Stomach smooth muscle (tissue), 2 donors: ENCODE data around the gene ZNF668.

Experiments used
- H3K27ac ChIP-seq: one replicate; pipeline ENCODE4 v1.7.0; 2013; ENCODE audit warnings: mild to moderate bottlenecking, low read length, inconsistent platforms
- H3K27me3 ChIP-seq, 2 donors: one replicate each; pipeline ENCODE4 v1.7.0; 2013; ENCODE audit warnings: low read length in 2 of 2; ENCODE audit not compliant: insufficient read depth in 2 of 2, control insufficient read depth in 1 of 2
- H3K36me3 ChIP-seq, 2 donors: one replicate each; pipeline ENCODE4 v1.7.0; 2013; ENCODE audit warnings: low read length in 2 of 2; ENCODE audit not compliant: control insufficient read depth in 2 of 2, insufficient read depth in 2 of 2
- H3K4me1 ChIP-seq: one replicate; pipeline ENCODE4 v1.7.0; 2013; ENCODE audit warnings: low read length; ENCODE audit not compliant: control insufficient read depth, insufficient read depth
- H3K4me3 ChIP-seq, 2 donors: one replicate each; pipeline ENCODE4 v1.7.0; 2013; ENCODE audit warnings: low read length in 2 of 2
- H3K9ac ChIP-seq, 2 donors: one replicate each; pipeline ENCODE4 v1.7.0; 2013; ENCODE audit warnings: low read length in 2 of 2, mild to moderate bottlenecking in 1 of 2
- H3K9me3 ChIP-seq, 2 donors: one replicate each; pipeline ENCODE4 v1.7.0; 2013; ENCODE audit warnings: low read length in 2 of 2; ENCODE audit not compliant: control insufficient read depth in 2 of 2
- donor health status: healthy.
- donor health status: Pancreatic carcinoma.

Gene ZNF668

DNA sequence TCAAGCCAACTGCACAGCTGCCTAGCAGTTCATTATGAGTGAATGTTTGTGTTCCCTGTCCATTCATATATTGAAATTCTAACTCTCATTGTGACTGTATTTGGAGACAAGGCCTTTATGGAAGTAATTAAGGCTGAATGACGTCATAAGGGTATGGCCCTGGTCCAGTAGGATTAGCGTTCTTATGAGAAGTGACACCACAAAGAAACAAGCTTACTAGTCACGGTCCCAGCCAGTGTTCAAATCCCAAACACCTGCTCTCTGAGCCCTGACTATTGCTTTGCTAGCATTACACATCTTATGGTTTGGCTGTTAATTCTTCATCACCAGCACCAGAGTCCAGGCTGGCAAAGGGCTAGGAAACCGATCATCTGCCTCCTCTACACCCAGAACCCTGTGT, 2.2 kb downstream of the ZNF668 start:
- Histone ChIP-seq H3K4me3 (peak overlapping the region; percentile 98 to 100), H3K27me3 (no peaks in the 10 kb centered on the region), H3K9ac (peak overlapping the region; percentile 87 to 93), H3K9me3 (no peaks in the 10 kb centered on the region), H3K36me3 (peaks cover 6 to 8% of the 10 kb centered on the region in 2 donors), H3K27ac (peak overlapping the region; percentile 89), H3K4me1 (peaks cover 25% of the 10 kb centered on the region)

DNA sequence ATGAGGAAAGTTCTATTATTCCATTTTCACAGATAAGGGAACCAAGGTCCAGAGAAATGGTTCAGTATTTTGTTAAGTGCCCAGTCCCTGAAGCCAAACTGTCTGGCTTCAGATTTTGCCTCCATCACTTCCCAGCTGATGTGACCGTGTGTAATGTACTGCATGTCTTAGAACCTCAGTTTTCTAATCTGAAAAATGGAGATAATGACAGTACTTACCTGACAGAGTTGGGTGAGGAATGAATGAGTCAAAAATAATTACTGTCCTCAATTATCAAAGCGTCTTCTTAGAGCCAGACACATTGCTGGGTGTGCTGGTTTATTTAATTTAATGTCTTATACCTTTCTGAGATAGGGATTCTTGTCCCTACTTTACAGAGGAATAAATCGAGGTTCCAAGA, 6.7 kb downstream of the ZNF668 start:
- H3K36me3 ChIP-seq: peaks cover 0 to 7% of the 10 kb centered on the region in 2 donors
- no peaks in the 10 kb centered on the region for H3K27me3 ChIP-seq
- no peaks in the 10 kb centered on the region for H3K9me3 ChIP-seq
- H3K4me3 ChIP-seq: no peak overlapping the region
- H3K9ac ChIP-seq: no peak overlapping the region
- no peak overlapping the region for H3K27ac ChIP-seq
- peaks cover 13% of the 10 kb centered on the region for H3K4me1 ChIP-seq

DNA sequence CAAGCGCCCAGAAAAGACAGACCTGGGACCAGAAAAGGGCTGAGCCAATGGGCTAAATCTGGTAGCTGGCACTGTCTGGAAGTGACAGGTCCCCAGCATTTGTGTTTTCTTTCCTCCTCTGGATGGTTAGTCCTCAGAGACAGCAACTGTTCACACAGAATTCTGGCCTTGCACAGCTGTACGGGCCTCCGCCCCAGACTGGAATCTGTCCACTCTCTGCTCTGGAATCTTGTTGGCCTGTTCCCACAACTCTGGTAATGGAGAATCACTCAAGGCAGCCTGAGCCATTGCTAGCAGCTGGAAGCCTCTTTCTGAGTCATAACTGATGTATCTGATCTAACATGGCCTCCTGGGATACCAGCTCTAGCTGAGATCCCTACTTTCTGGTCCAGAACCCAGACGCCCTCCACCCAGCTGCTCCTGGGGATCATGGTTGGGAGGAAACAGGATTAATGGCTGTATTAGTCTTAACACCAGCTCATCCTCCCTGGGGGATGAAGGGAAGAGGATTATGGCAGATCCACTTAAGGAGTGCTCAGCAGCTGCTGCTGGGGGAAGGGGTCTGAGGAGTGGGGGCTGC, 9.1 kb downstream of the ZNF668 start:
- peak overlapping the region; percentile 2 for H3K27ac ChIP-seq
- peak overlapping the region in 1 of 2 donors; percentile 22 for H3K4me3 ChIP-seq
- no peaks in the 10 kb centered on the region for H3K27me3 ChIP-seq
- H3K9me3 ChIP-seq: no peaks in the 10 kb centered on the region
- H3K36me3 ChIP-seq: peaks cover 5 to 18% of the 10 kb centered on the region in 2 donors
- peaks cover 8% of the 10 kb centered on the region for H3K4me1 ChIP-seq
- no peak overlapping the region for H3K9ac ChIP-seq

DNA sequence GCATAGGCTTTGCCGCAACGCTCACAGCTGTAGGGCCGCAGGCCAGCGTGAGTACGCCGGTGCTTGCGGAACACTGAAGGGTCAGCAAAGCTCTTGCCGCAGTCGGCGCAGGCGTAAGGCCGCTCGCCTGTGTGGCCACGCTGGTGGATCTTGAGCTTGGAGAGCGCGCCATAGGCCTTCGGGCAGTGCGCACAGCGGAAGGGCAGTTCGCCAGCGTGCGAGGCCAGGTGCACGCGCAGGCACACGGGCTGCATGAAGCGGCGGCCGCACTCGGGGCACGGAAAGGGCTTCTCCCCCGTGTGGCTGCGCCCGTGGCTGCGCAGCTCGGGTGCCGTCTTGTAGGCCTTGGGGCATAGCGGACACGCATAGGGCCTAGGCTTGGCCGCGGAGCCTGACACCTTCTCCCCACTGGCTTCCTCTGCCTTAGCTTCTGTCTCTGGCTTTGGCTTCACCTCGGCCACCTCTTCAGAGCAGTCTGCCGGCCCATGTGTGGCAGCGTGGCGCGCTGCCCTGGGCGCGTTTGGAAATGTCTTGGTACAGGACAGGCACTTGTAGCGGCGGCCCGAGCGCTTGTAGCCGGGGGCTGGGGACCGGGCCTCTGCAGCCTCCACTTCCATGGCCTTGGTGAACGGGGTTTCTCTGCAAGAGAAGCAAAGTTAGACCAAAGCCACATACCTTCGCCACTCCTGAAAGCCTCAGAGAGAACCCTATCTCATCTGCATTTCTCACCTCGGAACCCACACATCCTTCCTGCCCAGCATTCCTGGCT, 10.0 kb downstream of the ZNF668 start:
- no peaks in the 10 kb centered on the region for H3K9me3 ChIP-seq
- H3K27me3 ChIP-seq: no peaks in the 10 kb centered on the region
- H3K36me3 ChIP-seq: peaks cover 5 to 18% of the 10 kb centered on the region in 2 donors
- H3K27ac ChIP-seq: peak overlapping the region; percentile 2
- peaks cover 8% of the 10 kb centered on the region for H3K4me1 ChIP-seq
- no peak overlapping the region for H3K9ac ChIP-seq
- no peak overlapping the region for H3K4me3 ChIP-seq

DNA sequence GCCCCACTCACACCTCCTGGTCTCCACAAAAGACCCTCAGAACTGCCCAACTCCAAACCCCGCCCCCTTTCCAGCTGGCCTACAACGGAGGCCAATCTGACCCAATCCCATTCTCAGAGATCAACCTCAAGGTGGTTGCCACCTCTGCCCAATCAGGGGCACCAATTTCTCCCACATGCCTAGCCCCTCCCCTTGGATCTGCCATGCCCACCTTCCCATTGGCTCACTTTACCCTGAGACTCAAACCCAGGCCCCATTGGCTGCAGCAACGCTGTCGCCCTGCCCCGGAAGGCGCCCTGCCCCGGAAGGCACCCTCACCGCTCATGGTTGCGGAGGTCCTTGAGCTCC, 10.6 kb downstream of the ZNF668 start:
- H3K9me3 ChIP-seq: no peaks in the 10 kb centered on the region
- H3K36me3 ChIP-seq: peaks cover 5 to 18% of the 10 kb centered on the region in 2 donors
- H3K4me1 ChIP-seq: peaks cover 8% of the 10 kb centered on the region
- no peak overlapping the region for H3K4me3 ChIP-seq
- no peak overlapping the region for H3K9ac ChIP-seq
- no peak overlapping the region for H3K27ac ChIP-seq
- no peaks in the 10 kb centered on the region for H3K27me3 ChIP-seq

DNA sequence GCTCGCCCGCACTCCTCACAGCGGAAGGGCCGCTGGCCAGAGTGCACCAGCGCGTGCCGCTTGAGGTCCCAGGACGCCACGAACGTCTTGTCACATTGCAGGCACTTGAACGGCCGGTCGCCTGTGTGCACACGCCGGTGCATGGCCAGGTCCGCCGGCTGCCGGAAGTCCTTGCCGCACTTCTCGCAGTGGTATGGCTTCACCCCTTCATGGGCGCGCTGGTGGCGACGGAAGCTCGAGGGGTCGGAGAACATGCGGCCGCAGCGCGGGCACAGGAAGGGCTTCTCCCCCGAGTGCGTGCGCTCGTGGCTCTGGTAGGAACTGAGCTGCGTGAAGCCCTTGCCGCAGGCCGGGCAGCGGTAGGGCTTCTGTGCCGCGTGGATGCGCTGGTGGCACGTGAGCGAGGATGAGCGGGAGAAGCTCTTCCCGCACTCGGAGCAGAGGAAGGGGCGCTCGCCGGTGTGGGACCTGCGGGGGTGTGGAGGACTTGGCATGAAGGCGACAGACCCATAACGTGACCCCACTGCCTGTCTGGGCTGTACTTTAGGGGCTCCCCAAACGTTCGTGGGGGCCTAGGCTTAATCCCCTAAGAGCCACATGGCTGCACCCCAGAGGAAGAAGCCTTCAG, 12.1 kb downstream of the ZNF668 start:
- Histone ChIP-seq H3K9me3 (no peaks in the 10 kb centered on the region), H3K4me1 (peaks cover 8% of the 10 kb centered on the region), H3K9ac (no peak overlapping the region), H3K27ac (no peak overlapping the region), H3K4me3 (no peak overlapping the region), H3K27me3 (no peaks in the 10 kb centered on the region), H3K36me3 (peaks cover 5 to 21% of the 10 kb centered on the region in 2 donors)

DNA sequence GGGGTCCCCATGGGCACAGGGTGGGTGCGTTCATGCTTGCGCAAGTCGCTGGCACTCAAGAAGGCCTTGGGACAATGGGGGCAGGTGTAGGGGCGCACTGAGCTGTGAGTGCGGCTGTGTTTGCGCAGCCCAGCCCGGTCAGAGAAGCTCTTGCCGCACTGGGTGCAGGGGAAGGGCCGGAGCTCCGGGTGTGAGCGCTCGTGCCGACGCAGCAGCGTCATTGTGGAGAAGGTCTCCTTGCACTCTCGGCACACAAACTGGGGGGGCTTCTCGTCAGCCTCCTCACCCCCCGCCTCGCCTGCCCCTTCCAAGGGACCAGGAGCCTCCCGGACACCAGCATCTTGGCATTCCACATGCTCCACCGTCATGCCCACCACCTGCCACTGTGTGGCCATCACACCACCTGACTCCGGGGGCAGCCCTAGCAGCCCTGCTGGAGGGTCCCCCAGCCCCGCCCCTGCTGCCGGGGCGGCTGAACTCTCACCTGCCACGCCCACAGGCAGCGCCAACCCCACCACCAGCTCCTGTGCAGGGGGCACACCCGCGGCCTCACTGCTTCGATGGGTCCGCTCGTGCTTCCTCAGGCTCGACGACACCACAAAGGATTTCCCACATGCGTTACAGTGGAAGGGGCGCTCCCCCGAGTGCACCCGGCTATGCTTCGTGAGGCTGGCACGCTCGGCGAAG, 12.8 kb downstream of the ZNF668 start:
- Histone ChIP-seq H3K9ac (no peak overlapping the region), H3K9me3 (no peaks in the 10 kb centered on the region), H3K27me3 (no peaks in the 10 kb centered on the region), H3K4me3 (no peak overlapping the region), H3K27ac (no peak overlapping the region), H3K4me1 (peaks cover 8% of the 10 kb centered on the region), H3K36me3 (peaks cover 5 to 19% of the 10 kb centered on the region in 2 donors)

DNA sequence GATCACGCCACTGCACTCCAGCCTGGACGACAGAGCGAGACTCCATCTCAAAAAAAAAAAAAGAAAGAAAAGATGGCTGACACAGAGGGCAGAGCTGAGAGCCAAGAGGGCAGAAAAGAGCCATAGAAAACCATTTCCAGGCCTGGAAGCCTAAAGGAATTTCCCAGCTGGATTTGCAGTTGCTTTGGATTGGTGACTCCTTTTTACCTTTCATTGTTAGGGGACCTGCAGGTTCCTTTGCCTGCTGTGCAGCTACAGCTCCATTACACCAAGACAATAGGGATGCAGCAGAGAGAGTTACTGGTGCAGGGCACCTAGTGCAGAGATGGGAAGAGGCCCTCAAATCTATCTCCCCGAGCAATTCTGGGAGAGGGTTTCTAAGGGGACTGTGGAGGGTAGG, 18.4 kb downstream of the ZNF668 start:
- H3K9ac ChIP-seq: no peak overlapping the region
- H3K9me3 ChIP-seq: no peaks in the 10 kb centered on the region
- H3K36me3 ChIP-seq: peaks cover 1 to 2% of the 10 kb centered on the region in 2 donors
- no peaks in the 10 kb centered on the region for H3K27me3 ChIP-seq
- no peak overlapping the region for H3K4me3 ChIP-seq
- H3K27ac ChIP-seq: no peak overlapping the region
- no peaks in the 10 kb centered on the region for H3K4me1 ChIP-seq

DNA sequence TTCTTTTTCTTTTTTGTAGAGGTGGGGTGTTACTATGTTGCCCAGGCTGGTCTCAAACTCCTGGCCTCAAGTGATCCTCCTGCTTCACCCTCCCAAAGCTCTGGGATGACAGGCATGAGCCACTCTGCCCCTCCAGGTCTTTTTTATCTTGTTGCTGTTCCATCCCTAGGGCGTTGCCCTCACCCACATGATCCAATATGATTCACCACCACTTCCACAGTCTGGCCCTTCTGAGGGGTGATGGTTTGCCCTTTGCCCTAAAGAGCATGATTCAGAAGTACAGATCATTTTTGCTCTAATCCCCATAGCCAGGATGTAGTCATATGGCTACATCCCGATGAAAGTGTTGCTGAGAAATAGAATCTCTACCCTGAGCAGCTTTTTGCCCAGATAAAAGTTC, 21.9 kb downstream of the ZNF668 start:
- H3K4me3 ChIP-seq: no peak overlapping the region
- no peak overlapping the region for H3K27ac ChIP-seq
- H3K9ac ChIP-seq: no peak overlapping the region
- H3K36me3 ChIP-seq: no peaks in the 10 kb centered on the region
- no peaks in the 10 kb centered on the region for H3K9me3 ChIP-seq
- no peaks in the 10 kb centered on the region for H3K4me1 ChIP-seq
- no peaks in the 10 kb centered on the region for H3K27me3 ChIP-seq

DNA sequence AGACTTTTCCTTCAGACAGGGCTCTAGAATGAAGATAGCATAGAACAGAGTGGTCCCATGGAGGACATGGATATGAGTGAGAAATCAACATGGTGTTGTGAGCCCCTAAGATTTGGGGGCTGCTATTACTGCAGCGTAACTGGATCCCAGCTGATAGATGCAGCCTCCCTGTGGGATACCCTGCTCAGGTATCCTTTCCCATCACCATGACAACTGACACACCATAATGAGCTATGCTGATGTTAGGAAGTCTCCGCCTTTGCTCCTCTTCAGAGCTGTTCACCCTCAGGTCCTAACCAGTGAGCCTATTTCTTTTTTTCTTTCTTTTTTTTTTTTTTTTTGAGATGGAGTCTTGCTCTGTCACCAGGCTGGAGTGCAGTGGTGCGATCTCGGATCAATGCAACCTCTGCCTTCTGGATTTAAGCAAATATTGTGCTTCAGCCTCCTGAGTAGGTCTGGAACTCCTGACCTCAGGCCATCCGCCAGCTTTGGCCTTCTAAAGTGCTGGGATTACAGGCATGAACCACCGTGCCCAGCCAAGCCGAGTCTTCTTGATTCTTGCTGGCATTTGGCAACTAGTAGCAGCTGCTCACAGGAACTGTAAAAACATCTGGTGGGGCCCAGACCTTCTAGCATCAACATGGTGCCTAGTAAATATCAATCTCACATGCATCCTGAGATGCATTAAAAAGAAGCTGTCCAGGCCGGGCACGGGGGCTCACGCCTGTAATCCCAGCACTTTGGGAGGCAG, 23.6 kb downstream of the ZNF668 start:
- Histone ChIP-seq H3K27me3 (no peaks in the 10 kb centered on the region), H3K4me1 (no peaks in the 10 kb centered on the region), H3K9me3 (no peaks in the 10 kb centered on the region), H3K36me3 (no peaks in the 10 kb centered on the region), H3K9ac (no peak overlapping the region), H3K4me3 (no peak overlapping the region), H3K27ac (no peak overlapping the region)
